SK-N-SH (cell line): ENCODE measurements around the gene PLXNA4. TPM values are rescaled to one million over a fixed set of nuclear protein-coding genes. Genes with fewer than 3 reads are reported as not detected.

ENCODE experiments used
- CTCF ChIA-PET: fragments of 300-600, 350-600 bp; formaldehyde crosslinking; extraction: SDS; loops from one replicate; lab custom pipeline; 2021; lab: Yijun Ruan, JAX
- POLR2A ChIA-PET: fragments of 350-600 bp; sonication (Branson Sonifier 250); formaldehyde crosslinking; extraction: SDS; loops from one replicate; lab custom pipeline; 2020; ENCODE audit warnings: antibody characterized with exemption, inconsistent platforms; lab: Yijun Ruan, JAX
- DNase-seq: peaks from one replicate; pipeline ENCODE4 v3.0.0; 2012
- H2AFZ ChIP-seq: fragments of 200-600 bp; sonication (generic); 2 replicates; pipeline ENCODE4 v1.8.1; 2016; ENCODE audit warnings: antibody characterized with exemption, mild to moderate bottlenecking, low read depth
- H3F3A ChIP-seq: fragments of 200-600 bp; sonication (generic); replicated peaks from 2 replicates; pipeline ENCODE3; 2016; ENCODE audit warnings: antibody characterized with exemption, mild to moderate bottlenecking; ENCODE audit not compliant: insufficient read depth
- H3K27ac ChIP-seq, 2 experiments: fragments of 200-500 bp in 1 of 2; fragments of 200-600 bp in 1 of 2; sonication (Bioruptor generic) in 1 of 2; sonication (generic), shearing (Covaris generic) in 1 of 2; 2 replicates each; pipeline versions ENCODE4 v1.5.1 to v1.6.1; 2014 to 2016; ENCODE audit warnings: low read depth in 2 of 2, inconsistent platforms in 1 of 2, low read length in 1 of 2, mild to moderate bottlenecking in 1 of 2, mixed read lengths in 1 of 2
- H3K27me3 ChIP-seq: fragments of 200-600 bp; sonication (generic), shearing (Covaris generic); 2 replicates; pipeline ENCODE4 v1.6.1; 2016; ENCODE audit warnings: mixed run types; ENCODE audit not compliant: insufficient read depth
- H3K36me3 ChIP-seq, 2 experiments: fragments of 200-500 bp in 1 of 2; fragments of 200-600 bp in 1 of 2; sonication (Bioruptor generic) in 1 of 2; sonication (generic) in 1 of 2; replicated peaks in 1 of 2; 2 replicates each; pipeline versions ENCODE3 to v1.5.1; 2014 to 2016; ENCODE audit warnings: low read length in 1 of 2, mild to moderate bottlenecking in 1 of 2; ENCODE audit not compliant: insufficient read depth in 2 of 2, control insufficient read depth in 1 of 2
- H3K4me1 ChIP-seq, 2 experiments: fragments of 200-500 bp in 1 of 2; fragments of 200-600 bp in 1 of 2; sonication (Bioruptor generic) in 1 of 2; sonication (generic), shearing (Covaris generic) in 1 of 2; 2 replicates each; pipeline versions ENCODE4 v1.5.1 to v1.6.1; 2014 to 2016; ENCODE audit warnings: low read depth in 1 of 2, low read length in 1 of 2, mixed run types in 1 of 2; ENCODE audit not compliant: insufficient read depth in 2 of 2, control insufficient read depth in 1 of 2
- H3K4me2 ChIP-seq: fragments of 200-600 bp; sonication (generic), shearing (Covaris generic); 2 replicates; pipeline ENCODE4 v1.6.1; 2017; ENCODE audit warnings: mixed run types
- H3K4me3 ChIP-seq, 2 experiments: fragments of 200-500 bp in 1 of 2; fragments of 200-600 bp in 1 of 2; sonication (Bioruptor generic) in 1 of 2; sonication (generic), shearing (Covaris generic) in 1 of 2; 2 replicates each; pipeline versions ENCODE4 v1.5.1 to v1.8.1; 2014 to 2016; ENCODE audit warnings: low read depth in 2 of 2, inconsistent platforms in 1 of 2, low read length in 1 of 2, mild to moderate bottlenecking in 1 of 2, mixed read lengths in 1 of 2, moderate library complexity in 1 of 2
- H3K79me2 ChIP-seq: fragments of 200-600 bp; sonication (generic); 2 replicates; pipeline ENCODE4 v1.8.1; 2017; ENCODE audit warnings: mild to moderate bottlenecking; ENCODE audit not compliant: insufficient read depth
- H3K9ac ChIP-seq: fragments of 200-600 bp; sonication (generic); 2 replicates; pipeline ENCODE4 v1.6.1; 2017; ENCODE audit warnings: mixed run types
- H3K9me2 ChIP-seq: fragments of 200-600 bp; sonication (generic); 2 replicates; pipeline ENCODE4 v1.6.1; 2017; ENCODE audit warnings: mixed run types
- H3K9me3 ChIP-seq: fragments of 200-600 bp; sonication (generic); 2 replicates; pipeline ENCODE4 v1.6.1; 2017; ENCODE audit warnings: mixed run types, mild to moderate bottlenecking, moderate library complexity
- H4K20me1 ChIP-seq: fragments of 200-600 bp; sonication (generic); 2 replicates; pipeline ENCODE4 v1.6.1; 2017; ENCODE audit warnings: mild to moderate bottlenecking, mixed run types; ENCODE audit not compliant: insufficient read depth
- CTCF ChIP-seq: fragments of 200-600 bp; sonication (generic); IDR thresholded peaks from 2 replicates; pipeline ENCODE4 v1.6.1; 2017; ENCODE audit warnings: antibody characterized with exemption, mild to moderate bottlenecking, moderate library complexity
- ELF1 ChIP-seq: IDR thresholded peaks from 2 replicates; pipeline ENCODE4 v1.4.0; 2012
- EP300 ChIP-seq, 2 experiments: IDR thresholded peaks; 2 replicates each; pipeline versions ENCODE4 v1.4.0 to v1.6.1; 2012; ENCODE audit warnings: borderline replicate concordance in 1 of 2, low read depth in 1 of 2, low read length in 1 of 2
- FOXJ3 ChIP-seq: sonication (generic); formaldehyde crosslinking; IDR thresholded peaks from 2 replicates; pipeline ENCODE4 v1.5.1; 2020; ENCODE audit warnings: mild to moderate bottlenecking, missing genetic modification reagents
- GABPA ChIP-seq: IDR thresholded peaks from 2 replicates; pipeline ENCODE4 v1.4.0; 2012; ENCODE audit warnings: low read depth, mild to moderate bottlenecking
- GATA2 ChIP-seq: sonication (generic); formaldehyde crosslinking; IDR thresholded peaks from 2 replicates; pipeline ENCODE4 v1.5.0; 2020; ENCODE audit warnings: mild to moderate bottlenecking, missing genetic modification reagents
- JUND ChIP-seq: IDR thresholded peaks from 2 replicates; pipeline ENCODE4 v1.4.0; 2012
- MAX ChIP-seq: IDR thresholded peaks from 2 replicates; pipeline ENCODE4 v1.4.0; 2012; ENCODE audit warnings: low read depth
- PBX3 ChIP-seq: IDR thresholded peaks from 2 replicates; pipeline ENCODE4; 2012
- RAD21 ChIP-seq: IDR thresholded peaks from 2 replicates; pipeline ENCODE4 v1.6.1; 2012; ENCODE audit warnings: mild to moderate bottlenecking, low read length
- REST ChIP-seq: IDR thresholded peaks from 2 replicates; pipeline ENCODE4 v1.6.1; 2012; ENCODE audit warnings: mild to moderate bottlenecking, low read depth, low read length, moderate library complexity
- SIN3A ChIP-seq: IDR thresholded peaks from 2 replicates; pipeline ENCODE4 v1.6.1; 2012; ENCODE audit warnings: low read depth, mild to moderate bottlenecking, low read length, moderate library complexity, borderline replicate concordance
- TEAD4 ChIP-seq: IDR thresholded peaks from 2 replicates; pipeline ENCODE4 v1.4.0; 2012; ENCODE audit warnings: mild to moderate bottlenecking, borderline replicate concordance; ENCODE audit not compliant: insufficient read depth
- USF2 ChIP-seq: fragments of 150-350 bp; IDR thresholded peaks from 2 replicates; pipeline ENCODE4 v1.6.1; 2017; ENCODE audit warnings: antibody characterized with exemption, low read length, low read depth, borderline replicate concordance
- YY1 ChIP-seq: IDR thresholded peaks from 2 replicates; pipeline ENCODE4 v1.4.0; 2012; ENCODE audit warnings: low read depth, mild to moderate bottlenecking
- WGBS: methylation state at CpG from one replicate; pipeline ENCODE4 v1.1.6; 2017; ENCODE audit warnings: low lambda C conversion rate; 5-methylcytosine and 5-hydroxymethylcytosine counted together
- polyA plus RNA-seq, 3 experiments: library from polyadenylated mRNA; depleted of rRNA; stranded (reverse); fragments of >200 nt; gene quantifications; 2 replicates each; pipeline ENCODE4 v1.2.3, GENCODE V29; 2012

The PLXNA4 gene
- polyA plus RNA-seq, 1 of the 3 experiments (the other 2 are of a cell fraction): 2.4 TPM

GRCh38 chr7:132077971-132078685, 498.1 kb downstream of the PLXNA4 start:
- WGBS: 88% methylated on average over 7 of the region's 7 CpGs
- peaks cover 11 to 13% of the 10 kb centered on the region in 2 experiments; a peak in 2 of 4 replicates for H3K4me1 ChIP-seq
- no peaks in the 10 kb centered on the region for H3K9me2 ChIP-seq
- H3K27me3 ChIP-seq: no peaks in the 10 kb centered on the region
- DNase-seq: peak; percentile 48
- H3K27ac ChIP-seq: no peak overlapping the region
- no peaks in the 10 kb centered on the region for H3K9me3 ChIP-seq
- H3K4me2 ChIP-seq: no peak overlapping the region
- H4K20me1 ChIP-seq: no peaks in the 10 kb centered on the region
- no peak overlapping the region for H3K9ac ChIP-seq
- ChIA-PET CTCF (interaction anchor here (1.3 to 2.8 kb wide), 2 partner anchors 11 to 132 kb away, joined by 3 to 7 read pairs; no protein-coding TSS in a partner anchor), POLR2A (no interaction called here)
- no peak overlapping the region for H3K4me3 ChIP-seq
- TF ChIP-seq EP300 (IDR thresholded peaks at IDR 0.05; ENCODE audit: borderline replicate concordance in 1 of 2, low read depth in 1 of 2, low read length in 1 of 2) (peak in 1 of 2 experiments; percentile 57; a peak in 1 of 4 replicates), MAX (no peak), ELF1 (no peak), SIN3A (no peak), GABPA (no peak), GATA2 (CRISPR knock-in tag) (peak; percentile 68)
- H3K79me2 ChIP-seq: 0 out of 2 replicates have a peak, but pooled peaks cover 3% of the 10 kb centered on the region
- H3K36me3 ChIP-seq: peaks cover 0 to 9% of the 10 kb centered on the region in 2 experiments
- no peak overlapping the region for H2AFZ ChIP-seq
- peaks cover 5% of the 10 kb centered on the region for H3F3A ChIP-seq

- no peak for DNase-seq
- 92% methylated on average over 13 of the region's 13 CpGs for WGBS
- Histone ChIP-seq H3K4me3 (no peak overlapping the region), H3K79me2 (0 out of 2 replicates have a peak, but pooled peaks cover 3% of the 10 kb centered on the region), H3K9me2 (no peaks in the 10 kb centered on the region), H3K9ac (no peak overlapping the region), H3K27me3 (no peaks in the 10 kb centered on the region), H3K36me3 (peaks cover 0 to 9% of the 10 kb centered on the region in 2 experiments), H3F3A (peaks cover 15% of the 10 kb centered on the region), H3K4me2 (no peak overlapping the region), H3K4me1 (peaks cover 6 to 15% of the 10 kb centered on the region in 2 experiments; a peak in 2 of 4 replicates), H2AFZ (no peak overlapping the region), H3K27ac (no peak overlapping the region), H3K9me3 (no peaks in the 10 kb centered on the region), H4K20me1 (no peaks in the 10 kb centered on the region)
- TF ChIP-seq REST (no peak), SIN3A (no peak), USF2 (no peak), TEAD4 (no peak), YY1 (no peak), PBX3 (no peak), RAD21 (no peak), MAX (no peak), FOXJ3 (CRISPR knock-in tag) (no peak), CTCF (no peak), JUND (no peak), EP300 (IDR thresholded peaks at IDR 0.05; ENCODE audit: borderline replicate concordance in 1 of 2, low read depth in 1 of 2, low read length in 1 of 2) (no peak), GABPA (no peak)
- ChIA-PET POLR2A (no interaction called here), CTCF (interaction anchor here (0.8 to 2.8 kb wide), 4 partner anchors 9 to 175 kb away, joined by 3 to 7 read pairs (median 4); no protein-coding TSS in a partner anchor)
These were observed 499.8 kb downstream of the PLXNA4 start for GRCh38 chr7:132076301-132077035.
